AG20443 (cell line): ENCODE measurements around the gene MEI4.
A peak's percentile ranks its signal among the peaks of the same experiment; 100 is the strongest.
"Not testable (repeated sequence)": the region's sequence is repeated elsewhere in the genome, so short reads cannot be mapped to it uniquely, and the experiment has no call there.

Experiments used
- DNase-seq: peaks from one replicate; pipeline ENCODE4 v3.0.0; 2012; ENCODE audit warnings: low spot score, mixed read lengths

Gene MEI4

DNA sequence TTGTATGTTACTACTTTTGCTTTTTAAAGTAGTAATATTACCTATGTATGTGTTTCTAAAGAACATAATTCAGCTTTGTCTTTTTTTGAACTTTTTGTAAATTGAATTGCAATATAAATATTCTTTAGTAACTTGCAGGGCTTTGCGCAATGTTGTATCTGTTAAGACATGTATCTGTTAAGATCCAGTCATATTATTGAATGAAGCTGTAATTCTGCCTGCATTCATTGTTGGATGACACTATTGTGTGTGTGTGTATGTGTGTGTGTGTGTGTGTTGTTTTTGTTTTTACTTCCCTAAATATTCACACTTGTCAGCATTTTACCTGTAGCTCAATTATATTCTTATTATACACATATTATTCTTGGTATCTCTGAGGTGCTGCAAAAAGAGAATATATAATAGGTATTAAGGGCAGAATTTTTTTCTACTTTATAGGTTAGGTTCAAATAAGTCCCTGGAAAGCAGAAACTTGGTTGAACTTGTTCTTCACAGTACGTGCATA lies 164.0 kb downstream of the MEI4 start:
- no peak for DNase-seq

DNA sequence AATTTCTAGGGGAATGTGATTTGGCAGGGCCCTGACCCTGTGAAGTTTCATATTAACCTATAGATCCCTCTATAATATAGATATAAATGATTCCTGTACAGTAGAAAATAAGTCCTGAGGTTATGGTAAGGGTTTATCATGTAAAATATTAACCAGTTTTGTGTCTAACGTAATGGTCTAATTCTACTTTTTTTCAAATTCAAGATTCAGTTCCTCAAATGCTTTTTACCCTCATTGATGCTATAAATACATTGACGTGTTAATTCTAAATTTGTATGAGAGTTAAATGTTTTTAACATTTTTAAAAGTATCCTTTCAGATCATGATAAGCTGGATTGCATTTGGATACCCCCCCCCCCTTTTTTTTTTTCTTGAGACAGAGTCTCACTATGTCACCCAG lies 169.4 kb downstream of the MEI4 start:
- DNase-seq: no peak

DNA sequence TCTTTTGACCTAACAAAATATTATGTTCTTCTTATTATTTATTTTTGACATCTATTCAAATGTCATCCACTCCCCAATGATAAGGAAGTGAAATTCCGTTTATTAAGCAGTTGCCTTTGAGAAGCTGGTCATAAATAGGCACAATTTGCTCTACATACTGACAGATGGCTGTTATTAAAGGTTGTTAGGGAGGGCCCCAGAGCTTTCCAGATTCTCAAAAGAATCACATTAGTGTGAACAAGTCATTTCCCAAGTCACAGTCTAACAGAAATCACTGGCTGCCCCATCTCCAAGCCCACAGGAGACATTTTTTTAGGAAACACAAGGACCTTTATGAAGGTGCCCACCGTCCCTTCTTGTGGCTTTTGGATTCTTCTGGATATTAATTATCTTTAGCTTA lies 172.4 kb downstream of the MEI4 start:
- DNase-seq: no peak

DNA sequence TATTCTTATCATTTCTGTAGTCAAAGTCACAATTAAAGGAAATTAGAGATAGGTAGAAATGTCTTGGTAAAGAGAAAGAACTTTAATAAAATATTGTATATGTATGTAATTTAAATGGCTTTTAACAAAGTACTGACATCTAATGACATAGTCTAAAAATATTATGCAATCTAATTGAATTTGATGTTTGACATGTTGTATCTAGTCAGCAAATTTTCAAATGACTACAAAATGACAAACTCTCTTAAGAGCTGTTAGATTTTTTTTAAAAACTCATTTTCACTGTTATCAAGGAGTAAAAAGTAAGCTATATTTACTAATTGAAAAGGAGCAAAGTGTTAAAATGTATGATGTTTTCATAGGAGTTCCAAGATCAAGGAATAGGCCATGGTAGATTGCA lies 176.9 kb downstream of the MEI4 start:
- no peak for DNase-seq

DNA sequence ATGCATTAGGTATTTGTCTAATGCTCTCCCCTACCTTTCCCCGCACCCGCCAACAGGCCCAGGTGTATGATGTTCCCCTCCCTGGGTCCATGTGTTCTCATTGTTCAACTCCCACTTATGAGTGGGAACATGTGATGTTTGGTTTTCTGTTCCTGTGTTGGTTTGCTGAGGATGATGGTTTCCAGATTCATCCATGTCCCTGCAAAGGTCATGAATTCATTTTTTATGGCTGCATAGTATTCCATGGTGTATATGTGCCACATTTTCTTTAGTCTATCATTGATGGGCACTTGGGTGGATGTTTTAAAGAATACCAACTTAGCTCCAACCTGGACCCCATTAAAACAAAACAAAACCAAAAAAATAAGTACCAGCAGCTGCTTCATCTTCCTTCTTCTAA lies 180.9 kb downstream of the MEI4 start:
- DNase-seq: not testable (repeated sequence)

DNA sequence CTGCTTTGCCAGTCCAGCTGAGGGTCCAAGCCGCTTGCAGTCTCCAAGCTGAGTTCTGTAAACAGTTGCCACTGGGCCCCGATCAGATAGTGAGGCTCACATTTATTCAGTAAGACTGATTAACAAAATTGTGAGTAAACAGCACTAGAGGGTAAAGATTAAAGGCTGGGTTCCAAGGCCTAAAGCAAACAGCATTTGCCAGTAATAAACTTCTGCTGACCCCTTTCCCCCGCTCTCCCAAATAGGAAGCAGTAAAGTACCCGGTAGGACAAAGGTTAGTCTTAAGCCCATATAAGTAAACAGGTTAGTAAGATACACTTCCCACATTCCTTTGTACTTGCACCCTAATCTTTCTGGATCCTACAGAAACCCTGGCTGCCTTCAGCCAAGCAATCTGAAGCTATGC lies 181.8 kb downstream of the MEI4 start:
- no peak for DNase-seq

DNA sequence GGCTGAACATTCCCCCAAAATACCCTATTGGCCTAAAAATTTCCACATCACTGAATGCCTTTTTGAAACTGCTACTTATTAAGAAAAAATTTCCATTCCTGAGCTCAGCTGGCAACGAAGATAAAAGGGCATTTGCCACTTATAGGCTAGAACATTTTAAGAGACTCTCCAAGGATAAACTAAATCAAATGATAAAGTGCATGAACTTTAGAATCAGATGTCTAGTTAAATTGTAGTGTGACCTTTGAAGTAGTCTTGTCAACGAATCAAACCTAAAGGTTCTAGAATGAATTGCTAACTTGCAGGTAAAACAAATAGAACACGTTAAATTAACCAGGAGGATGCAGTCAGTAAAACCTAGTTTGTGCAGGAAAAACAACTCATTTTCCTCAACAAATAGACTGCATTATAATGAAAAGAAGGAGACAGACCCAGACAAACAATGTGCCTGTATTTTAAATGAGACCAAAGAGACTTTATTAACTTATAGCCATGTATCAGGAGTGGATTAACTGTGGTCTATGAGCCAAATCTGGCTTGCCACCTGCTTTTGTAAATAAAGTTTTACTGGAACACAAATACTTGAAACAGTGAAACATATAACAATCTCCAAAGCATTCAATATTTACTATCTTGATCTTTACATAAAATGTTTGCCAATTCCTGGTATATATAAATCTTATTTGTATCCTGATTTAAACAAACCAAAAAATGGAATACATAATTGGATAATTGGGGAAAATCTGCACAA lies 184.4 kb downstream of the MEI4 start:
- no peak for DNase-seq

DNA sequence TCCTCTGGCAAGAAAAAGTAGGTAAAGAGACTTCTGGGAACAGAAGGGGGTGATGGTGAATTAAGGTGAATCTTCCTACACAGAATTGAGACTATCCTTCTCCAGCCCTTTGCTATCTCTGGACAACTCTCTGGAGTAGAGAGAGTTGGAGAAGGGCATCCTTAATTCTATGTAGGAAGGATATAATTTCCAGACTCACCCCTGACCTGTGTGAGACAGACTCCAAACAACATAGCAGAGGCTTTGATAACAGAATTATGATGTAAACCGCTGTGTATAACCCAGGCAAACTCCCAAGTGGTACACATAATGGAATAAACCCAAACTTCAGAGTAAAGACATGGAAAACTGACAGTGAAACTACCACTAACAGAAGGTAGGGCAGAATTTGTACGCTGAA lies 186.5 kb downstream of the MEI4 start:
- DNase-seq: no peak

DNA sequence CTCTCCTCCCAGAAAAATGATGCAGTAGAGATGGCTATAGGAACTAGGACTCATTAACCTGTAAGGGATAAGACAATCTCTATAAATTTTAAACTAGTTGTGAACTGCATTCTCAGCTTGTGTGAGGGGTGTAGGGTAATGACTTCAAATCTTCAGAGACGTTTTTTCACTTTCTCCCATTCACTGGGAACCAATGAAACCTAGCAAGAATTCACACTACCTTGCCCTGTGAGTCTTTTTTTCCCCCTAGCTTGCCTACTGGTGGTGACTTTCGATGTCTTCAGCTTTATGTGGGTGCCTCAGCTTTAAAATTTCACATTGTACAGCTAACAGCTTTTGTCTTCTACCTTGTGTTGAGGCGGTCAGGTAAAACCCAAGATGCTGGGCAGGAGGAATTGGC lies 192.0 kb downstream of the MEI4 start:
- DNase-seq: no peak

DNA sequence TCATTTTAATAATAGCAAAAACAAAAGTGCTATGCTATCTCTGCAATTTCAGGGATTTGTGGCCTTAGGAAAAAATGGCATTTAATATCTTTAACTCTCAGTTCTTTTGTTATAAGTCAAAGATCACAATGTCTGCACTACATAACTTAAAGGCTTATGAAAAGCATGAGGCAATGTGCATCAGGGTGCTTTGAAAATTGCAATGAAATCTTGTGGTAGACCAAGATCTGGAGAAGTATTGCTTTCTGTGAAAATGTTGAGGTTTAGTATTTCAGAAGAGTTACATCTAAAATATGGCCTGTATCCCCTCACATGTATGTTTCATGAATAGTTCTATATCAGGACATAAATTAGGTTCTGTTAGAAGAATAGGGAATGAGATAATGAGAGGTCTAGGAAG lies 200.6 kb downstream of the MEI4 start:
- DNase-seq: no peak

DNA sequence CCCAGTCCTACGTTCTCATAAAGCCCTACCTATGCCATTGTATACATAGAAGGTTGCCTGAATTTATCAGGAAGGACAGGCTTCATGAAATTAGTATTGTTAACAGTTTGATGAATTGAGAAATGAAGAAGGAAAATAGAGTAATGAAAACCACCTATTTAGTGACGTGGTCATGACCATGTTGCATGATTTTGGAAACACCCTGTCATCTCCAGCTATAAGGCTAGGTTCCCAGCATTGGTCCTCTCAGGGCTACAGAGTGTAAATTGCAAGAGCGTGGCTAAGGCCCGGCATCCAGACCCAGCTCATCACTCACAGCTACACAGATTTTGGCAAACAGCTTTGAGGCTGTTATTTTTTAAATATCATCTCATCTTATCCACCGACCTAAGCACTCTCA lies 203.6 kb downstream of the MEI4 start:
- DNase-seq: no peak

DNA sequence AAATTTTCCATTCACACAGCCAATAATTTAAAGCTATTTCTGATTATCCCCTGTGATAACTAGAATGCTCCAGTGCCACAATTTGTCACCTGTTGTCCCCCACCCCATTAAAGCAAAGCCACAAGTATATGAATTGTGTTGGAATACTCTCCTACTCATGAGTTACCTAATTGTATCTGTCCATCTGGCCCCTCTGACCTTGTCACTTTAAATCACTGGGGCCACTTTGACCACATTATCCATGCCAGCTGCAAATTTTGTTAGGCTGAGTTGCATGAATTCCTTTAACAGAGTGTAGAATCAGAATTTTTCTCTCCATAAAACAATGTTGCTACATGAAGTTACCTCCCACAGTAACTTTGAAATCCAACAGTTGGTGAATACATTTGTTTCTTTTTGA lies 204.6 kb downstream of the MEI4 start:
- no peak for DNase-seq

DNA sequence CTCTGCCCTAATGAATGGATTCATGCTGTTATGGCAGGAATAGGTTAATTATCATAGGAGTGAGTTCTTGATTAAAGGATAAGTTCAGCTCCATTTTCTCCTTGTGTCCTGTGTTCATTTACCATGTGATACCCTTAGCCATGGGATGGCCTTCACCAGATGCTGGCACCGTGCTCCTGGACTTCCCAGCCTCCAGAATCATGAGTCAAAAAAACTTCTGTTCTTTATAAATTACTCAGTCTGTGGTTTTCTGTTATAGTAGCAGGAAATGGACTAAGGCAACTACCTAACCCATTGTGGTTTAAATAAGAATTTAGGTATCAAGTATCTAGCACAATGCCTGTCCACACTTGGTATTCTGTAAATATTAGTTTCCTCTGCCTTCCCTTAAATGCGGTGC lies 223.5 kb downstream of the MEI4 start:
- no peak for DNase-seq

DNA sequence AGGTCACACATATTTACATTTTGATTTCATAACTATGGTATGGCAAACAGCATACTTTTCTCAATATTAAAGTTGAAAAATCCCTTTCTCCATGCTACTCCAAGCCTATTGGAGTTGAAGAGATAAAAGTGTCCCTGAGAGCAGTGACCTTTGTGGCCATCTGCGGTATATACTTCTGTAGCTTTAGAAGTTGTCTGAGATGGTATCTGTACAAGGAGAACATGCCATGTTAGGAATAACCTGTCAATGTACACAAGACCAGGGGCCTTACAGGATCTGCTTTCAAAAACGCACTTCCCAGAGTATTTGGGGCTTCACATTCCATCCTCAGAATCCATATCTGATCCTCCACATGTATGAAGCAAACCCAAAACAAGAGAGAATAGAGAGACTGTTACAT lies 226.7 kb downstream of the MEI4 start:
- DNase-seq: no peak

DNA sequence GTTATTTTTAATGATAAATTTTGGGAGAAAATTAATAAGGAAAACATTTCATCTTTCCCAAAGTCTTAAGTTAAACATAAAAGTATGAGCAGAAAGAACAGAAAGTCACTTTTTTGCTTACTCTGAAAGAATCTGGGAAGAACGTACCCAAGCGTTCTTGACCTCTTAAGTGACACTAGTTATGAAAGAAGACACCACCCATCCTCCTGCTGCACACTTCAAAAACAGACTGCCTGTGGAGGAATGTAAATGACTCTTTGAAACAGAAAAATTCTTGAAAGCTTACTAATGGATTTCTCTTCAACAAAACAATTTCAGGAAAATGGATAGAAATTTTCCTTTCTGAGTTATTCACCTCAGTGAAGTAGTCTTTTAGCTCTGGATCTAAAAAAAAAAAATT lies 227.7 kb downstream of the MEI4 start:
- DNase-seq: peak; percentile 7

DNA sequence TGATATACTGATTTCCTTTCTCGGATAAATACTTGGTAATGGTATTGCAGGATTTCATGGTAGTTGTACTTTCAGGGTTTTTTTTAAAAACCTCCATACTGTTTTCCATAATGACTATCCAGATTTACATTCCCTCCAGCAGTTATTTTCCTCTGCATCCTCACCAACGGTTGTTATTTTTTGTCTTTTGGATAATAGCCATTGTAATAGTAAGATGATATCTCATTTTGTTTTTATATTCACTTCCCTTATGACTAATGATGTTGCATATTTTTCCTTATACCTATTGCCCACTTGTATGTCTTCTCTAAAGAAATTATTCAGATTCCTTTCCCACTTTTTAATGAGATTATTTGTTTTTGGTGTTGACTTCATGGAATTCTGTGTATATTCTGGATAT lies 231.0 kb downstream of the MEI4 start:
- no peak for DNase-seq

DNA sequence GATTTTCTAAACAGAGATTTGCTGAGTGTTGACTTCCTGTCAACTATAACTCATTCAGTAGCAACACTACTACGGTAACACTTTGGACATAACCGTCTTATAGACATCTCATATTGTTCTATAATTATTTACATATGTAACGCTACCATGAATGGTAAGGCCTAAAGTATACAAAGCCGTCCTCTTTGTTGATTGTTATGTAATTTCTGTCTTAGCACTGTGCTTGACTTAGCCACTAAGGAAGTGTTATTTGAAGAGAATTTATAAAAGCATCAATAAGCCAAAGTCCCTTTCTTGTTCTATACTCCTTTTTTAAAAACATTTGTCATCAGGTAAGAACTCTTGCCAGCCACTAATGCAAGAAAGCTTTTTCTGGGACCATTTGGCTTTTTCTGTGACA lies 240.6 kb downstream of the MEI4 start:
- DNase-seq: no peak

DNA sequence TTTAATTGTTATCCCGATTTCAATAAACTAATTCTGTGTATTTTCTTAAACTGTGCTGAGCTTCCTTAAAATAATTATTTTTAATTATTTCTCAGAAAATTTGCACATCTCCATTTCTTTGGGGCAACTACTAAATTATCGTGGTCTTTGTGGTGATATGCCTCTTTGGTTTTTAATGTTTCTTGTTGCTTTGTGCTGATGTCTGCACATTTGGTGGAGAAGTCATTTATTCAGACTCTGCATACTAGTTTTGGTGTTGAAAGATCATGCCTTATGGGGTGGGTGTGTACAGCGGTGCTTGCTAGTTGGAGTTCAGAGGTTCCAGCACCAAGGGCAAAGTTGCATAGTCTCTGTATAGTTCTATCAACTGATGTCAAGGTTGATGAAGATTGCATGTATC lies 253.2 kb downstream of the MEI4 start:
- DNase-seq: no peak

DNA sequence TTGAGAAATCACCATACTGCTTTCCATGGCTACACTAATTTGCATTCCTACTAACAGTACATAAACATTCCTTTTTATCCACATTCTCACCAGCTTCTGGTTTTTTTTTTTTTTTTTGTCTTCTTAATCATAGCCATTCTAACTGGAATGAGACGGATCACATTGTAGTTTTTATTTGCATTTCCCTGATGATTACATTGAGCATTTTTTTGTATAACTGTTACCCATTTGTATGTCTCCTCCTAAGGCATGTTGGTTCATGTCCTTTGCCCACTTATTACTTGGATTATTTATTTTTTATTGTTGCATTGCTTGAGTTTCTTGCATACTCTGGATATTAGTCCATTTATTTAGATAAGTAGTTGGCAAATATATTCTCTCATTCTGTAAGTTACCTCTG lies 258.0 kb downstream of the MEI4 start:
- DNase-seq: no peak

DNA sequence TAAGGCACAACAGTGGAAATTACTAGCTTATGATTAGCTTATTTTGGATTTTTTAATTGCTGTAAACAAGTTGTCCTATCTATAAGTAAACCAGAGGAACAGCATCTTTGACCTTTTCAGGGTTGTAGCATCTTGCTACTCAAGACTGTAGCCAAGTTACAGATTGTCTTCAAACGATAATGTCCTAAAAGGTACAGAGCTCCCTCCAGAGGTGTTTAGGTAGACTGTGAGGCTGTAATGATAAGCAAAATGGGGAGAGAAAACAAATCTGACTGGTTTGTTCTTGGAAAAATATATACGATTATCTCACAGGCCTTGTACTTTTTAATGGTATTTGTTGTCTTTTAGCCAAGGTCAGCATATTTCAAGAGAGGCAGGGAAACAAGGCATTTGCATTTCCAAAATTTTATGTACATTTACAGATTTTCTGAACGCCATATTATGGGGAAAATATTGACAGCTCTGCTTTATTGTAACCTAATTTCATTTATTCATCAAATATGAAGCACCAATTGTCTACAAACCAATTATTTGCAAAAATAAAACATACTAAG lies 273.4 kb downstream of the MEI4 start:
- no peak for DNase-seq

DNA sequence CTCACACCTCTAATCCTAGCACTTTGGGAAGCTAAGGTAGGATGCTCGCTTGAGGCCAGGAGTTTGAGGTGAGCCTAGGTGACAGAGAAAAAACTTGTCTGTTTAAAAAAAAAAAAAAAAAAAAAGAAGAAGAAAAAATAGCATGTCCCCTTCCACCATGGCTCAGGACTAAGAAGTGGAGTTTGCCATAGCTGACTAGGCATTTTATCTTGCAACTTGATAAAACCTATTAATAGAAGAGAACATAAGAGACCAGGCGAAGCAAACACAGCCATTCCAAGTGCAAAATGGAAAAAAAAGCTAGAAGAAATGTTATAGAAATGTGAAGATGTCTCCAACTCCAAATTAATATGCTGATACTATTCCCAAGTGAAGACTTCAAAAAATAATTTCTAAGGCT lies 277.5 kb downstream of the MEI4 start:
- DNase-seq: no peak

DNA sequence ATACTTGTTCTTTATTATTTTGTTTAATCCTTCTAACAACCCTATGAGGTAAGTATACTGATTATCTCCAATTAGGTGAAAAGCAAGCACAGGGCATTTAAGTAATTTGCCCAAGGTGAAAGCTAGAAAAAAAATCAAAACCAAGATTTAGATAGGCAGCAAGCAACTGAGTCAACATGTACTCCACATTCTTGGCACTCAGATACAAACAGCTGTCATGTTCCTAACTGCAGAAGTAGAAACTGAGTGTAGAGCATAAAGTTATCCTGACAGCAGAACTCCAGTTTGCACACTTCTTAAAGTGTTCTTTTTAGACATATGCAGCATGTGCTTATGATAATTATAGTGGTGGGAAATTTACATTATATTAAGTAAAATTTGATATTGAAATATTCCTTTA lies 278.1 kb downstream of the MEI4 start:
- no peak for DNase-seq

DNA sequence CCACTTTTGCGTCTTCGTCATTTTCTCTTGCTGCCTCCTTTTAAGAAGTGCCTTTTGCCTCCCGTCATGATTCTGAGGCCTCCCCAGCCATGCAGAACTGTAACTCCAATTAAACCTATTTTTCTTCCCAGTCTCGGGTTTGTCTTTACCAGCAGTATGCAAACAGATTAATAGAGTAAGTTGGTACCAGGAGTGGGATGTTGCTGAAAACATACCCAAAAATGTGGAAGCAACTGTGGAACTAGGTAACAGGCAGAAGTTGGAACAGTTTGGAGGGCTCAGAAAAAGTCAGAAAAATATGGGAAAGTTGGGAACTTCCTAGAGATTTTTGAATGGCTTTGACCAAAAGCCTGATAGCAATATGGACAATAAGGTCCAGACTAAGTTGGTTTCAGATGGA lies 309.2 kb downstream of the MEI4 start:
- no peak for DNase-seq

DNA sequence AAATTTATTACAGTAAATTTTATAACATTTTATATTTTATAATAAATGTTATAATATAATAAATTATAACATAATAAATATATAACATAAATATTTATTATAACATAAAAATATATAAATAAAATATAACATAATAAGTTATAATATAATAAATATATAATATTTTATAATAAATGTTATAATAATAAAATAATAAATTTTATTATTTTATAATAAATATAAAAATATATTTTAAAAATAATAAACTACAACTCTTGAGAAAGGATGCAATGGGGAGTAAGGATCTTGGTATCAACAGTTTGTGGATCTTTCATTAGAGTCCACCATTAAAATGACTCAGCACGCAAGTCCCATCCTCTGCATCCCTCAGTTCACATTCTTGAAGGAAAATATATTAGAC lies 312.6 kb downstream of the MEI4 start:
- no peak for DNase-seq
